NCI-H146 (cell line): ENCODE results near the gene TMEM170B.
A peak's percentile ranks its signal among the peaks of the same experiment; 100 is the strongest.
"Not testable (repeated sequence)": the region's sequence is repeated elsewhere in the genome, so short reads cannot be mapped to it uniquely, and the experiment has no call there.

Experiments used
- DNase-seq: peaks from one replicate; lab custom pipeline; 2025; lab: John Stamatoyannopoulos, UW

The TMEM170B gene

DNA sequence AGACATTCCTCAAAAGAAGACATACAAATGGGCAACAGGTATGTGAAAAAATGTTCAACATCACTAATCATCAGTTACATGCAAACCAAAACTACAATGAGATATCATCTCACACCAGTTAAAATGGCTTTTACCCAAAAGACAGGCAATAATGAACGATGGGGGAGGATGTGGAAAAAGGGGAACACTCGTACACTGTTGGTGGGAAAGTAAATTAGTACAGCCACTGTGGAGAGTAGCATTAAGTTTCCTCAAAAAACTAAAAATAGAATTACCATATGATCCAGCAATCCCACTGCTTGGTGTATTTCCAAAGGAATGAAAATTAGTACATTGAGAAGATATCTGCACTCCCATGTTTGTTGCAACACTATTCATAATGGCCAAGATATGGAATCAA, 8.6 kb upstream of the TMEM170B start:
- DNase-seq, result no peak

DNA sequence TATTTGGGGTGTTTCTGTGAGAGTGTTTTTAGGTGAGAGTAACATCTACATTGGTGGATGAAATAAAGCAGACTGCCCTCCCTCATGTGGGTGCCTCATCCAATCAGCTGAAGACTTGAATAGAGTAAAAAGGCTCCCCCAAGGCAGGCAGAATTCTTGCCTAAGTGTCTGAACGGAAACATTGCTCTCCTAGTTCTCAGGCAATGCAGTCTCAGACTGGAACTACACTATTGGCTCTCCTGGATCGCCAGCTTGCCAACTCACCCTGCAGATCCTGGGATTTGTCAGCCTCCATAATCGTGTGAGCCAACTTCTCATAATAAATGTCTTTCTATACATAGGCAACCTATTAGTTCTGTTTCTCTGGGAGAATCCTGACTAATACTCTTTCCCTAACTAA, 5.5 kb upstream of the TMEM170B start:
- DNase-seq, result no peak

DNA sequence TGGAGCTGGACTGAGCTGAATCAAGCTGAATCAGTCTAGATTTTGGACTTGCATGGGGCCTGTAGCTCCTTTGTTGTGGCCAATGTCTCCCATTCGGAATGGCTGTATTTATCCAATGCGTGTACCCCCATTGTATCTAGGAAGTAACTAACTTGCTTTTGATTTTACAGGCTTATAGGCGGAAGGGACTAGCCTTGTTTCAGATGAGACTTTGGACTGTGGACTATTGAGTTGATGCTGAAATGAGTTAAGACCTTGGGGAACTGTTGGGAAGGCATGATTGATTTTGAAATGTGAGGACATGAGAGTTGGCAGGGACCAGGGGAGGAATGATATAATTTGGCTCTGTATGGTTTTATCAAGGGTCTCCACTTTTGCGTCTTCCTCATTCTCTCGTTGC, 3.0 kb upstream of the TMEM170B start:
- DNase-seq, result no peak

DNA sequence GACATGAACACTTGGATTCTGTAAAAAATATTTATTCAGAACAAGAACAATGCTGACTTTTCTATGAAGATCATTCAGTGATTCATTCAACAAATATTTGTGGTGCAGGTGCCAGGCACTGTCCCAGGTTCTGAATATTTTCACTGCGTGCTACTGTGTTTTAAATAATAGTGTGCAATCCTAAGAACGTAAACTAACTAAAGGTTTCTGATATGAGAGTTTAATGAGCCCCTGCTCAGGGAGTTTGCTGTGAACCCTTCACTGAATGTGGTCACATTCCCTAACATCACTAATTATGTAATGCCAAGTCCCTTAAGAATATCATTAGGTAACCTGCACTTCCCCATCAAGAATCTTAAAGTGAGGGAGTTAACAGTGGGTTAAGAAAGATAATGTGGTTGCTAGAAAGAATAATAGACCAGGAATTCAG, 1.7 kb upstream of the TMEM170B start:
- DNase-seq, result no peak

DNA sequence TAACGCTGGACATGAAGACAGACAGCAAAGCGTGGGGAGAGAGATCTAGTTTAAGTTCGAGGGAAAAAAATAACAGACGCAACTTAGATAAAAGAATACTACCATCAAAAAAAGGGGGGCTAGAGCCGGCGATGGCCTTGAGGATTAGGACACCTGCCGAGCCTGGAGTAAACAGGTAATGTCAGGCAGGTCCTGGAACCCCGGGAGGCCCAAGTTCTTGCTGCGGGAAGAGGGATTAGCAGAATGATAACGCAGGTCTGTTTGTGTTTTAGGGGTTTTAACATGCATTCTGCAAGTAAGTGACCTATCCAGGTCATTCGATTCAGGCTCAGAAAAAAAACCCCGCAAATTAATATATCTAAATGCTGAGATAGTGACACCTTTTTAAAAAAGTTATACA, 754 bp upstream of the TMEM170B start:
- peak; percentile 40 for DNase-seq

DNA sequence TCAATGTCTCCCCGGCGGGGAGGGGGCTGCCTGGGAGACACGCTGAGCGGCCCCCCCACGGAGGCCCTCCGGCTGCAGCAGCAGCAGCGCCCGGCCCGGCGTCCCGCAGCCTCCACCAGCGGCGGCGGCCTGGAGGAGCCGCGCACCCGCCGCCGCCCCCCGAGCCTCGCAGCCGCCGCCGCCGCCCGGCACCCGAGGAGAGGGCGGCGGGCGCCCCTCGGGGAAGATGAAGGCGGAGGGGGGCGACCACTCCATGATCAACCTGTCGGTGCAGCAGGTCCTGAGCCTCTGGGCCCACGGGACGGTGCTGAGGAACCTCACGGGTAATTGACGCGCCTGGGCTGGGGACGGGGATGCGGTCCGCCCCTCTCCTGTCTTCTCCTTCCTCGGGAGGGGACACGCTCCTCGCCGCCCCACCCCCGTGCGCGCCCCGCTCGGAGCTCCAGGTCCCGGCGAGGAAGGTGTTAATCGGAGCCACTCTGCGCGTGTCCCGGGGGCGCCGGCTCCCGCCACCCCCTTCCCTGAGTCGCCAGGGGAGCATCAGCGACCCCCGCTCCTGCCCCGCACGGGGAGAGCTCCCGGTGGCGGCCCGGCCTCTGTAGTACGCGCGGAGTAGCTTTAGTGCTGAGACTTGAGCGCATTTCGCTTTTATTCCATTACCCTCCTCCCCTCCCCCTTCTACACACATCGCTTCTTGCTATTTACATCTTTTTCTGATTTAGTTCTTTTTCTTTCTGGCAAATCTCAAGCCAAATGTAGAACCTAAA, 686 bp downstream of the TMEM170B start:
- DNase-seq, result peak; percentile 70

DNA sequence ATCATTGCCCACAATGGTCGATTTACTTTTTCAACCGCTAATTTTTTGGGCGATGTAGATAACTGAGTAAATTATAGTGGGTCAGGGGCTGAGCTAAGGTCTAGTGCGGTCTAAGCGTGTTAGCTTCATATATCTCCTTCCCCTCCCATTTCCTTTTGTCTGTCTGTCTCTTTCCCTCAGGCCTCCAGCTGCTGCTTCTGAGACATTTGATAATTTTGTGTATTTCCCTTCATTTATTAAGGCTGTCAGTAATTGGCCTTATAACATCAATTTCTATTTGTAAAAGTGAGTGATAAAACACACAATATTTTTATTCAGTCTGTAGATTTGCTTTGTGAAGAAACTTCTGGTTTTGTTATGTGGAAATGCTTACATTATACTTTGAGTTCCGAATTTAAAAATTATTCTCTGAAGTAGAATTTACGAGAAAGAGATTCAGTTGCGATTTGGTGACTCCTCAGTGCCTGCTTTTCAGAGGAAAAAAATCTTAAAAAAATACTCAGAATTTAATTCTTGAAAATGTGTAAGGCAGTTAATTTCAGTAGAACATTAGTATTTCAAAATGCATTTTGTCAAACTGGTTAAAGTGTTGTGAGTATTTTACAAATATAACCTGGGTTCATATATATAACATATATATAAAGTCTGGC, 1.4 kb downstream of the TMEM170B start:
- peak; percentile 36 for DNase-seq

DNA sequence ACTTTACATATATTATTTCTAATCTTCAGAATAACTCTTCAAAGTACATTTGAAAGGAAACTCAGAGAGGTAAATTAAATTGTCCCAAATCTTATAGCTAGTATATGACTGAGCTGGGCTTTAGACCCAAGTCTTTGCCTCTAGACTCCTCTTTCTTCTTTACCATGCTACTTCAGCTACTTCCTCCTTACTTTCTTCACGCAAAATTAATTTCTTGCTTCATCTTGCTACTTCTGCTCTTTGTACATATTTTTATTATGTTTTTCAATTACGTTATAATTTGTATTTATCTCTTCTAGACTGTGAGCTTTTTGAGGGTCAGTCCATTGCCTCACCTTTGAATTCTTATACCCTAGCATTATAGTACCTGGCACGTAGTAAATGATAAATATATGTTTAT, 5.3 kb downstream of the TMEM170B start:
- DNase-seq, result no peak

DNA sequence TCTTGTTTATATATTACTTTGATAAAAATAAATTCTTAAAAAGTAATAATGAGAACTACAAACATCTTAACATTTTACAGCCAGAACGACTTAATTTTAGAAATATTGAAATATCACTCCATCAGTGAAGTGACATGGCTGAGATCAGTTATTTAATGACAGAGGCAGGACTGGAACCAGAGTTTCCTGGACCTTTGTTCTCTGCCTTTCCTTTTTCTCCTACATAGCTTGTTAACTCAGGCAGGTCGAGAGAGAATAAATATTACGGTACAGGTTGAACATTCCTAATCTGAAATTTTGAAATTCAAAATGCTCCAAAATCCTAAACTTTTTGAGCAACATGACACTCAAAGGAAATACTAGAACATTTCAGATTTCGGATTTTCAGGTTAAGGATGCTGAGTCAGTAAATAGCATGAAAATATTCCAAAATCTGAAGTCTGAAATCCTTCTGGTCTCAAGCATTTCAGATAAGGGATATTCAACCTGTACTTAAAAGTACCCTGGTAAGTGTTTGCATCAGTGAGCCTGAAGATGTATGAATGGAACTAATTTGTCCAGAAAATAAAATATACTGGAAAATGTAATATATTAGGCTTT, 6.5 kb downstream of the TMEM170B start:
- DNase-seq, result no peak

DNA sequence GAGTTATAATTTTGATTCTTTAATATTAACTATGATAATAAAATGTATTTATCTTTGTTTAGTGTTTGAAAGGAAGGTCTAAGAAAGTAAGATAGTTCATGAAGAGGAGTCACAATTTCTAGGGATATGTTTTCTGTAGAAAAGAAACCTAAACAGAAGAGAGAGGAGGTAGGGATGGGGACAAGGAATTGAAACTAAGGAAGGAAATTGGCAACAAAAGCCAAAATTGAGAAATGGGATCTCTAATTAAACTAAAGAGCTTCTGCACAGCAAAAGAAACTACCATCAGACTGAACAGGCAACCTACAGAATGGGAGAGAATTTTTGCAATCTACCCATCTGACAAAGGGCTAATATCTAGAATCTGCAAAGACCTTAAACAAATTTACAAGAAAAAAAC, 10.3 kb downstream of the TMEM170B start:
- not testable (repeated sequence) for DNase-seq

DNA sequence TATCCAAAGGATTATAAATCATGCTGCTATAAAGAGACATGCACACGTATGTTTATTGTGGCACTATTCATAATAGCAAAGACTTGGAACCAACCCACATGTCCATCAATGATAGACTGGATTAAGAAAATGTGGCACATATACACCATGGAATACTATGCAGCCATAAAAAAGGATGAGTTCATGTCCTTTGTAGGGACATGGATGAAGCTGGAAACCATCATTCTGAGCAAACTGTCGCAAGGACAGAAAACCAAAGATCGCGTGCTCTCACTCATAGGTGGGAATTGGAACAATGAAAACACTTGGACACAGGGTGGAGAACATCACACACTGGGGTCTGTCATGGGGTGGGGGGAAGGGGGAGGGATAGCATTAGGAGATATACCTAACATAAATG, 11.0 kb downstream of the TMEM170B start:
- not testable (repeated sequence) for DNase-seq

DNA sequence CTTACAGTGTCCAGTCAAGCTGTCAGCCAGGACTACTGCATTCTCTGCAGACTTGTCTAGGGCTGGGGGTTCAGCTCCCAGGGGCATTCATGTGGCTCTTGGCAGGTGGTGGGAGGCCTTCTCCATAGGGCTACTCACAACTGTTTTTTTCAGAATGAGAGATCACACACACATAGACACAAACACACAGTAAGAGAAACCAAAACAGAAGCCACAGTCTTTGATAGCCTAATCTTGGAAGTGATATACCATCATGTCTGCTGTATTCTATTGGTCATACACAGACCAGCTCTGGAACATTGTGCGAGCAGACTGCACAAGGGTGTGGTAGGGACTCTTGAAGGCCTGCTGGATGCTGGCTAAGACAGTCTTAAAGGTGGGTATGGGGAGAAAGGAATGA, 13.5 kb downstream of the TMEM170B start:
- DNase-seq, result no peak

DNA sequence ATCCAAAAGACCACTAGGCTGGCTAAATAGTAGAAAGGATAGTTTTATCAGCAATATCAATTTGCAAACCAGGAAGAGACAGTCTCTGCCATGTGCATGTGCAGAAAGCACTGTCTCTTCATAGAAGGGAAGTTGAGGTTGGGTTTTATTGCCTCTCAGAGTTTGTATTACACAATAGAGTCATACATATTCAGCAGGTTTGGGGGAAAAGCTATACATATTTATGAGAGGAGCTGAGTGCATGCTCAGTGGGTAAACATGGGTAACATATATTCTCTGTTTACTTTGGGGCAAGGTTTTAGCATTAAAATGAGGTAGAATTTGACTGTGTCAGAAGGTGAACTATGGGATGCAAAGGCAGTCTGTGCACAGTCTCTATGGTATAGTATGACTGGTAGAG, 14.9 kb downstream of the TMEM170B start:
- DNase-seq, result no peak

DNA sequence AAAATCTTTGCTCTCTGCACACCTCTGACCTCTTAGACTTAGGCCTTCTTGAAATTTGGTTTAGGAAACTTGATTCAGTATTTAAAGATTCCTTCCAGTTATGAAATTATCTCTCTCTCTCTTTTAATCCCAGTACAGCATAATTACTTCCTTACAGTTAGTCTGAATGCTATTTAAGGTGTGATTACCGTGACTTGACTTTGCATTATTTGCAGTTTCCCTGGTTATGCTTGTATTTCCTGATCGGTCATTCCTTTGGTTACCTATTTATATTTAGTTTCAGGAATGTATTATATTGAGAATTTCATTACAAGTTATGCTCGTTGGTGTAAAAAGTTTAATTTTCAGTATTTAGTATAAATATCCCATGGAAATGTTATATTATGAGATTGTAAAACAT, 16.3 kb downstream of the TMEM170B start:
- DNase-seq, result no peak

DNA sequence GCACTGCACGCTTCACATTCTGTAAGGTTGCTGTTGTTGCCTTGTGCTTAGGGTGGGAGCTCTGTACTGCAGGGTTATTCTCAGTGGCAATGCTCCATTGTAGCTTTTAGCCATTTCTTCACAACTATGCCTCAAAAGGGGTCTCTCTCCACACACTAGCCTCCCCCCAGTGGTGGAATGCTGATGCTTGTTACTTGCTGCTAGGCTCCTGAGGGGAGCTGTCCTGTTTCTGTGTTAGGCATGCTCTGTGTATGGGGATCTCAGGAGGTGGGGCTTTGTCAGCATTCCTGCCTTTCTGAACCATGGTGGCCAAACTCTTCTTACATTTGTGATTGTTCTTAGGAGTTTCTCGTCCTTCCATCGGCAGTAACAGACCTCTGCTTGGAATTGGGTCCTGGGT, 18.8 kb downstream of the TMEM170B start:
- no peak for DNase-seq

DNA sequence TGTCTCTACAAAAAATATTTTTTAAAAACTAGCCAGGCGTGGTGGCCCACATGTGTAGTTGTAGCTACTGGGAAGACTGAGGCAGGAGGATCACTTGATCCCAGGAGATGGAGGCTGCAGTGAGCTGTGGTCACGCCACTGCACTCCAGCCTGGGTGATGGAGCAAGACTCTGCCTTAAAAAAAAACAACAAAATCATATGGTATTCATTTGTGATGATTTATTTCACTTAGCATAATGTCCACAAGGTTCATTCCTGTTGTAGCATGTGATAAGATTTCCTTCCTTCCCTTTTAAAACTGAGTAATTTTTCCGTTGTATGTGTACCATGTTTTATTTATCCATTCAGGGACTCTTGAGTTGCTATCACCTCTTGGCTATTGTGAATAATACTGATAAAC, 26.2 kb downstream of the TMEM170B start:
- no peak for DNase-seq

DNA sequence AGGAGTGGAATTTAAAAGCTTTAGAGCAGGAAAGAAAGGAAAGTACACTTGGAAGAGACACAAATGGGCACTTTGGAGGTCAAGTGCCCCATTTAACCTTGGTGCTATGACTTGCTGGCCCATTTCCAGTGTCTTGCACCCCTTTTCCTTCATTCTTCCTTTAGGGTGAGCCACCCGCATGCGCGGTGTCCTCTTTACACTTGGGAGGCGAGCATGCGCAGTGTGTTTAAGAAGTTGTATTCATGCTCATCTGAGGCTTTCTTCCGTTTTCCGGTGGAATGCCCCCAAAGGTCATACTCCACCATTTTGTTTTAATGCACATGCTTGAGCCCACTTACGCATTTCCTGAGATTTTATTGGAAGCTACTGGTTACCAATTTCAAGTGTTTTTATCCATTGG, 29.1 kb downstream of the TMEM170B start:
- DNase-seq, result no peak

DNA sequence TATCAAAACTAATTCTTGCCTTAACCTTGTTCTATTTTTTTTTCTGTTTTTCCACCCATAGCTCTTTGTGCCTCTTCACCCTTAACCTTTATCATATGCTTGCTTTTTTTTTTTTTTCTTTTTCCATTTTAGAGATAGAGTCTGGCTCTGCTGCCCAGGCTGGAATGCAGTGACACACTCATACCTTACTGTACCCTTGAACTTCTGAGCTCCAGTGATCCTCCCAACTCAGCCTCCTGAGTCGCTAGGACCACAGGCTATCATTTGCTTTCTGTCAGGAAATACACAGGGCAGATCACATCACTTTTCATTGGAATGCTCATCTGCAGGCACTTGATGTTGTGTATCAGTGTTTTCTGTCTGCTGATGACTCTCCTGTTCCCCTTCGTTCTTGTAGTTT, 33.5 kb downstream of the TMEM170B start:
- DNase-seq, result no peak

DNA sequence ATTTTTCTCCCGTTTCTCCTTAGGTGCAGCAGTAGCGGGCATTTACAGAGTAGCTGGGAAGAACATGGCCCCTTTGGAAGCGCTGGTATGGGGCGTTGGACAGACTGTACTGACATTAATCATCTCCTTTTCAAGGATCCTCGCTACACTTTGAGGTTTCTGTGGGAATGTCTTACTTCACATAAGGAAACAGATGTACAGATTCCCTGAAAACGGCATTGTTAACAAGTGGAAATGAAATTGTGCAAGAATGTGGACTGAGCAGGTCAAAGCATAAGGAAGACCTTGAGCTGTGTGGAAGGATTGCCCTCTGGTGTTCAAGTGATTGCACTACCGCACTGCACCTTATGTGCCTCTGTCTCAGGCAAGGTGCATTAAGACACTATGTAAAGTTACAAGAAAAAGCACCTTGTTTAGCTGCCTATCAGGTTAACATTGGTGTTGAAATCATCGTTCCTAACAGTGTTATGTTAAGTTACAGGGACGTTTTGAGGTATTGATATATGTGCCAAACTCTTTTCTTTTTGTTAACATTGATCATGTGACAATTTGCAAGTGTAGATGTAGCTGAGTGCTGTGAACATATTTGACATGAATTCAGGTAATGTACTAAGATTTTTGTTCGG, 38.0 kb downstream of the TMEM170B start:
- DNase-seq, result peak; percentile 58

DNA sequence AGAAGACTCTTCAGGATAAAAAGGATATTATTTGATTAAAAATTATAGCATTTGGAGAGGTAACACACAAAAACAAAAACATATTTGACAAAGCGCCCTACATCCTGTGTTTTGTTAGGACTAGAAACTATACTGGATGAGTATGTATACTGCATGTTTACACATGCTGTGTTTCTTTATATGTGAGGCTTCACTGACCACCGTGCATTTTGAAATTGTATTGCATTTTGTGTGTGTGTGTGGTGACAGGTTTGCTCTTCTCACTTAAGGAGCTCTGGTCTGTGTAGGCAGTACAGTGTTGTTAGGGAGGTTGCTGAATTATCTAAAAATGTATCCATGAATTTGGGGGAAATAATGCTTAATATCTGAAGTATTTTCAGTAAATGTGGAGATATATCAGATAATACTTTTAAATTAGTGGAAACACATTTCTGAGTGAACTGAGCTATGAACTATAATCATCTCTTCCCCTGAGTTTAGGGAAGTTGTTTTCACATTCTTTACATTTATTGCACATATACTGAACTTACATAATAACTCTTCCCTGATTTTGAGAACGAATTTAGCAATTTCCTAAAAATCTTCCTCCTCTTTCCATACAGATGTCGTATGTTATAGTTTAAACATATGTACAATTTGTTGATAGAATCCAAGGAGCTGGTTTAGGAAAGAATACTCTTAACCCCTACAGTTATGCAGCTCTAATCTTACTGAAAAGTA, 43.3 kb downstream of the TMEM170B start:
- DNase-seq, result no peak

DNA sequence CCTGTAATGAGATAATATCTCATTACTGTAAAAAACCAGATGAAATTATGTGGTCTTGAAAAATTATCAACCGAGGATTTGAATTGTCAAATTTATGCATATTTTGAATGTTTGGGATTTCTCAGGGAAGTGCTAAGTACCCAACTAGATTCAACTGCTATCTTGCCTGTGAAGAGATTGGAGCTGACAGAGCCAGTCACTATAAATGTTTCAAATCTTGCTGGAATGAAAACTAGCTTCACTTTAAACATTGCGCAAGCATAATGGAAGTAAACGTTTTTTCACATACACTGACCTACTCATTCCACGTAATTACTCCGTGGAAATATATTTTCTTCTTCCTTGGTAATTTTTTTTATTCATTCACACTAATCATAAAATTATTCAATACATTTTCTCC, 46.7 kb downstream of the TMEM170B start:
- no peak for DNase-seq

DNA sequence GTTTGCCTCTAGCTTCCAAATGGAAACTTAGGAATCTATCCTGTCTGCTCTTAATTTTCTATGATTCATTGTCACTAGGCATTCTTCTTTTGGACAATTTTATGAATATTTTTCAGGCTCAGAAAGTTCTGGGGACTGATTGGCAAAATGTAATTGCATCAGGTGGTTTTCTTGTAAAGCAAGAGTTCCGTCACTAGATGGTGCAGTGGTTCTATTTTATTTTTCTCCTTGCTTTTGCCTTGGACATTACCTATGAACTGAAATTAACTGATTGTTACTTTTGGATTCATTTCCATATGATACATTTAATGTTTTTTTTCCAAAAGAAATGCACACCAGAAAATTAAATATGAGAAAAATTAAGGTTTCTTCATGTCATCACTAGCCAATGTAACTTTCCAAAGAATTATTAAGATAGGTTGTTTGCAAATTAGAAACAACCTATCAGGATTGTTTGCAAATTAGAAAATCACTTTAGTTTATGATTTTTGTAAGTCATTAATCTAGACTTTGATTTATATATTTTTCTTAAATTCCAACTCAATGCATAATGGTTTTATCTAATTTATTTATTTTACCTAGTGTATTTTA, 48.0 kb downstream of the TMEM170B start:
- DNase-seq, result peak; percentile 15
